Chondrocyte (in vitro differentiated cells): ENCODE measurements around the gene HSD11B2. TPM values are rescaled to one million over a fixed set of nuclear protein-coding genes. Genes with fewer than 3 reads are reported as not detected.

Experiments used
- DNase-seq: peaks from one replicate; pipeline ENCODE4 v3.0.0; 2021; ENCODE audit warnings: mixed read lengths, low spot score
- H3K27ac Mint-ChIP-seq: one replicate; pipeline ENCODE4 v1.8.0; 2021; ENCODE audit warnings: mild to moderate bottlenecking, moderate library complexity, mixed read lengths; ENCODE audit not compliant: unreplicated experiment
- H3K27me3 Mint-ChIP-seq: 2 replicates; pipeline ENCODE4 v1.8.0; 2021; ENCODE audit warnings: low read depth, mixed read lengths
- H3K36me3 Mint-ChIP-seq: 2 replicates; pipeline ENCODE4 v1.8.0; 2021; ENCODE audit warnings: low read depth, mixed read lengths
- H3K4me1 Mint-ChIP-seq: 2 replicates; pipeline ENCODE4 v1.8.0; 2021; ENCODE audit warnings: low read depth, mild to moderate bottlenecking, mixed read lengths
- H3K4me3 Mint-ChIP-seq: one replicate; pipeline ENCODE4 v1.8.0; 2021; ENCODE audit warnings: mild to moderate bottlenecking, moderate library complexity, mixed read lengths; ENCODE audit not compliant: unreplicated experiment
- H3K9me3 Mint-ChIP-seq: 2 replicates; pipeline ENCODE4 v1.8.0; 2021; ENCODE audit warnings: low read depth, mixed read lengths
- total RNA-seq: library from RNA; stranded (reverse); gene quantifications from 3 replicates; pipeline ENCODE4 v1.2.1, GENCODE V29; 2021
- TF ChIP-seq, protein P1 (sequence below): fragments of 200-600 bp; sonication (generic); IDR thresholded peaks from 2 replicates; pipeline ENCODE4 v1.5.0; 2021; ENCODE audit warnings: antibody characterized with exemption, mild to moderate bottlenecking, moderate library complexity

HSD11B2 gene
- total RNA-seq, 1 donor from 2014 or later: 0.20 TPM

DNA sequence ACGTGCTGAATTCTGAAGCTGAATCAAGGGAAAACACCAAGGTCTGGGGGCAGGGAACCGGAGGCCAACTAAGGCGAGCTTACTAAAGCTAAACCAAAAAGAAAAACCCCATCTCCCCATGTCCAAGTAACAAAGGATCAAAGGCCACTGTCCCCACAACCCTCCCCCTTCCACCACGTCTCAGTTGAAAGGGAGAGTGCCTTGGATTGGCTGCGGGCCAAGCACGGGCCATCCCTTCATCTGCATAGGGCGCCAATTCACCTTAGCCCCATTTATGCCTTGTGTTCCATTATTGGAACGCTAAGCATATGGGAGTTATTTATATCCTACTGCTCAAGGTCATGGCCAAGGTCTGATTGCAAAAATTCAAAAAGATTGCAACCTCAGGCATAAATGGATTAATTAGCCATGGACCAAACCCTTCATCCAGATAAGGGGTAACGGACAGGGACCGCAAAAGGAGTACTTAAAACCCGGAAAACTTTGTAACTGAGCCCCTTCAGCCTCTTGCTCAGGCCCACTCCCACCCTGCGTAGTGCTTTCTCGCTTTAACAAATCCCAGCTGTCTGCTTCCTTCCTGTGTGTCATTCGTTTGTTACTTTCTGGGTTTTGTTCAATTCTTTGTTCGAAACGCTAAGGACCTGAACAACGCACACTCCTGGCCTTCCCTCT, 50.8 kb downstream of the HSD11B2 start:
- peaks cover 34% of the 10 kb centered on the region for H3K4me1 Mint-ChIP-seq
- H3K4me3 Mint-ChIP-seq: peak overlapping the region; percentile 100
- H3K9me3 Mint-ChIP-seq: no peaks in the 10 kb centered on the region
- peaks cover 4% of the 10 kb centered on the region for H3K36me3 Mint-ChIP-seq
- no peaks in the 10 kb centered on the region for H3K27me3 Mint-ChIP-seq
- DNase-seq: no peak
- peak overlapping the region; percentile 96 for H3K27ac Mint-ChIP-seq
- TF ChIP-seq, protein P1, sequence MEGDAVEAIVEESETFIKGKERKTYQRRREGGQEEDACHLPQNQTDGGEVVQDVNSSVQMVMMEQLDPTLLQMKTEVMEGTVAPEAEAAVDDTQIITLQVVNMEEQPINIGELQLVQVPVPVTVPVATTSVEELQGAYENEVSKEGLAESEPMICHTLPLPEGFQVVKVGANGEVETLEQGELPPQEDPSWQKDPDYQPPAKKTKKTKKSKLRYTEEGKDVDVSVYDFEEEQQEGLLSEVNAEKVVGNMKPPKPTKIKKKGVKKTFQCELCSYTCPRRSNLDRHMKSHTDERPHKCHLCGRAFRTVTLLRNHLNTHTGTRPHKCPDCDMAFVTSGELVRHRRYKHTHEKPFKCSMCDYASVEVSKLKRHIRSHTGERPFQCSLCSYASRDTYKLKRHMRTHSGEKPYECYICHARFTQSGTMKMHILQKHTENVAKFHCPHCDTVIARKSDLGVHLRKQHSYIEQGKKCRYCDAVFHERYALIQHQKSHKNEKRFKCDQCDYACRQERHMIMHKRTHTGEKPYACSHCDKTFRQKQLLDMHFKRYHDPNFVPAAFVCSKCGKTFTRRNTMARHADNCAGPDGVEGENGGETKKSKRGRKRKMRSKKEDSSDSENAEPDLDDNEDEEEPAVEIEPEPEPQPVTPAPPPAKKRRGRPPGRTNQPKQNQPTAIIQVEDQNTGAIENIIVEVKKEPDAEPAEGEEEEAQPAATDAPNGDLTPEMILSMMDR: peak; percentile 53

DNA sequence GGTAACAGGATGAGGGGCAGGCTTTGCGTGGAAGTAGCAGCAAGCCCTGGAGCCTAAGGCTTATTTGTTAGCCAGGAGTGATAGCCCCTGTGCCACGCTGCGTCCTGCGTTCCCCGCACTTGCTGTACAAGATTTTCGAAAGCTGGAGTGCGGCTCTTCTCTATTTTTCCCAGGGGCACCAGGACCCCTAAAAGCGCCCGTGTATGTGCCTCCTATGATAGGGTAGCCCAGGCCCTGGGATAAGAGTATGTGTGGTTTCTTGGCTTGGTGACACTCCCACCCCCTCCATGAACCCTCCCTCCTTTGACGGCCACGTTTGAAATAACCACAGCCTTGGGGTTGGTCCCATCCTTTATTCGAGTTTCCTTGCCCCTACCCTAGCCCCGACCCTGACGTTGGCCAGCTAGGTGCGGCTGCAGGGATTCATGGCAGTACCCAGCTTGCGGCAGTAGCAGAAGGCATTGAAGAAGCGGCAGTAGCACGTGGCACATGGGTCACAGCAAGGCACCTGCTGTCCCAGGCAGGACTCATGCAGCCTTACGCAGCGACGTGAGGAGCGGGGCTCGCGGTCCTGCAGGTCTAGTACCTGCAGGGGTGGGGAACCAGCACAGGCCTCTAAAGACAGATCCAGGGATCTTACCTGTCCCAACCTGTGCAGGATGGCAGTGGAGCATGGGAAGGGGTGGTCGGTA, 51.5 kb downstream of the HSD11B2 start:
- Mint-ChIP-seq H3K9me3 (no peaks in the 10 kb centered on the region), H3K36me3 (peaks cover 4% of the 10 kb centered on the region), H3K4me1 (peaks cover 34% of the 10 kb centered on the region), H3K27ac (no peak overlapping the region), H3K27me3 (no peaks in the 10 kb centered on the region), H3K4me3 (peak overlapping the region; percentile 100)
- TF ChIP-seq, protein P1: no peak
- no peak for DNase-seq

DNA sequence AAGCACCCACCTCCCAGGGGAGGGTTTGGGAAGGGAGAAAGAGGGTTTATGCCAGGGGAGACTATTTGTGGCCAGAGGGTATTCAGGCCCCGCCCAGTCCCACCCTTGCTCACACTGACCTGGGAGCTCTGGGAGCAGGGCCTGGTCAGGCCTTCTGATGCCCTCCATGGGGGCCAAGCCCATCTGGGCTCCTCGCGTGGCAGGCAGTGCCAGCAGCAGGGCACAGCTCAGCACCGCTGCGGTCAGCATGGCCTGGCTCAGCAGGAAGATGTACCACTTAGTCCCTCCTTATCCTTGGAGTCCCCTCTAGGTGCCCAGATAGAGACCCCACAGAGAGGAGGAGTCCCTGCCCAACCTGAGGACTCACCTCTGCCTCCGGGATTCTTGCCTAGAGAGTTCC, 52.2 kb downstream of the HSD11B2 start, which contains the start of gene AGRP:
AGRP (minus strand) TSS at position 398 of the 400 bp plus-strand sequence; CDS start at position 249, 149 bp downstream.
- H3K4me3 Mint-ChIP-seq: peak within 1 kb of the TSS; percentile 100
- DNase-seq: no peak
- peaks cover 3% of the 10 kb centered on the region for H3K36me3 Mint-ChIP-seq
- H3K4me1 Mint-ChIP-seq: peaks cover 29% of the 10 kb centered on the region
- TF ChIP-seq, protein P1: no peak
- H3K27ac Mint-ChIP-seq: no peak within 1 kb of the TSS
- H3K27me3 Mint-ChIP-seq: no peaks in the 10 kb centered on the region
- no peaks in the 10 kb centered on the region for H3K9me3 Mint-ChIP-seq

DNA sequence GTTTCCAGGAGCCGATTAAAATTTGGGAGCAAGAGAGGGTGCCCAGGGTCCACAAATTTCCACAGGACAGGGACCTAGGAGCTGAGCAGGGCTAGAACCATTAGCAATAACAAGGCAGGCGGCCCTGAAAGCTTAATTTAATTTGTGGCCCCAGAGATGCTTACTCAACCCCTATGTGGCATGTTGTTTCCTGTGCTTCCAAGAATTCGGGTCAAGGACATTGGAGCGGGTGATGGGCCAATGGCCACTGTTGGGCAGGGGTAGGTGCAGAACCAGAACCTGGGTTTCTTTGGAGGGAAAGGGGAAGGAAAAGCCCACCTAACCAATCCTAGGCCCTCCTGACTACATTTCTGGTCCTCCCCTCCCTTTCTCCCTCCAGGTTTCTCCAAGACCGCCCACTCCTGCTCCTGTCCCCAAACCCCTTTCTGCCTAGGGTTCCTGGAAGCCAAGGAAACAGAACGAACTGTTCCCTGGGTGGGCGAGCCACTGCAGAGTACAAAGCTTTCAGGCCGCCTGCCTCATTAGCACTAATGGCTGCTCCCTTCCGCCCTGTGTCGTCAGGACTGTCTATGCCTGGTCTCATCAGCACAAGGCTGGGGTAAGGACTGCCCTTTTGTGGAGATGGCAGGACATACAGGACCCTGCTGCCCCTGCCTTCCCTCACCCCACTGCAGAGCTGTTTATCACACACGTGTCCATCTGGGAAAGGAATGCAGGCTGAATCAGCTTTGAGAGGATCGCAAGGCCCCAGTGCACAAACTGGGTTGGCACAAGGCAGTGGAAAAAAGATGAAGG, 53.0 kb downstream of the HSD11B2 start:
- no peaks in the 10 kb centered on the region for H3K9me3 Mint-ChIP-seq
- H3K27ac Mint-ChIP-seq: no peak overlapping the region
- H3K4me3 Mint-ChIP-seq: no peak overlapping the region
- H3K4me1 Mint-ChIP-seq: peaks cover 24% of the 10 kb centered on the region
- H3K36me3 Mint-ChIP-seq: peaks cover 3% of the 10 kb centered on the region
- H3K27me3 Mint-ChIP-seq: no peaks in the 10 kb centered on the region
- TF ChIP-seq, protein P1: no peak
- no peak for DNase-seq

DNA sequence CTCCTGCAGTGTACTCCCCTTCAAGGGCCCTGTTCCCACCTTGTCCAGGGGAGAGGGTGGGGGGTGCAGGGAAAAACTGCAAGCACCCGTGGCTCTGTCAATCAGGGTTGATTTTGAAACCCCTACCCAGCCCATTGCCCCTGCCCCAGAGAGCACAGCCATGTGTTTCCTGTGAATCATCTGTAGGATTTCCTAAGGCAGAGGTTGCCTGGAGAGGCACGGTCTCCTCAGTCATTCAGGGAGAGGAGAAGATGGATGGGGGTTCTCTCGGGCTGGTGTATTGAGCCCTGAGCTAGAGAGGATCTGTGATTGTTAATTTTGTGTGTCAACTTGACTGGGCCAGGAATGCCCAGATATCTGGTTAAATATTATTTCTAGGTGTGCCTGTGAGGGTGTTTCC, 55.9 kb downstream of the HSD11B2 start:
- Mint-ChIP-seq H3K27ac (no peak overlapping the region), H3K9me3 (no peaks in the 10 kb centered on the region), H3K27me3 (no peaks in the 10 kb centered on the region), H3K36me3 (peaks cover 3% of the 10 kb centered on the region), H3K4me3 (no peak overlapping the region), H3K4me1 (peaks cover 10% of the 10 kb centered on the region)
- DNase-seq: no peak
- TF ChIP-seq, protein P1: no peak
